Panc1 (cell line): ENCODE measurements around the gene SOX1. TPM values are rescaled to one million over a fixed set of nuclear protein-coding genes. Genes with fewer than 3 reads are reported as not detected.

Experiments
- ATAC-seq: fragments of 200-7000 bp; cut with Tn5 transposase; 2 replicates; pipeline ENCODE4 v1.9.1; 2020; ENCODE audit warnings: mild to moderate bottlenecking, moderate library complexity
- BruUV-seq: library from RNA; stranded (reverse); fragments of 400-500 nt; replicated peaks from 2 replicates; lab custom pipeline; 2021; lab: Mats Ljungman, UMichigan
- CTCF ChIA-PET: fragments of 300-600 bp; sonication (Branson Sonifier 250); formaldehyde crosslinking; loops from one replicate; lab custom pipeline; 2022; ENCODE audit warnings: antibody characterized with exemption; lab: Charles Lee
- POLR2A ChIA-PET: fragments of 300-600 bp; sonication (Branson Sonifier 250); formaldehyde crosslinking; loops from one replicate; lab custom pipeline; 2022; ENCODE audit warnings: antibody characterized with exemption; lab: Charles Lee
- DNase-seq: peaks from one replicate; pipeline ENCODE4 v3.0.0-alpha.2; 2010; ENCODE audit warnings: low read depth, low spot score
- H3K27ac ChIP-seq: 2 replicates; pipeline ENCODE4 v1.5.1; 2011; ENCODE audit warnings: mild to moderate bottlenecking, low read length, inconsistent platforms
- H3K27me3 ChIP-seq: fragments of 200-500 bp; sonication (Bioruptor generic); 2 replicates; pipeline ENCODE4 v1.6.0; 2014; ENCODE audit warnings: low read length, inconsistent platforms; ENCODE audit not compliant: control insufficient read depth, insufficient read depth
- H3K36me3 ChIP-seq: fragments of 200-500 bp; sonication (Bioruptor generic); 2 replicates; pipeline ENCODE4 v1.5.1; 2014; ENCODE audit warnings: inconsistent platforms, mild to moderate bottlenecking, low read length, moderate library complexity; ENCODE audit not compliant: control insufficient read depth, insufficient read depth
- H3K4me1 ChIP-seq: 2 replicates; pipeline ENCODE4 v1.5.1; 2011; ENCODE audit warnings: inconsistent platforms, mild to moderate bottlenecking, low read length, moderate library complexity; ENCODE audit not compliant: control insufficient read depth, insufficient read depth
- H3K4me3 ChIP-seq, 2 experiments: 2 replicates each; pipeline ENCODE4 v1.5.1; 2011 to 2012; ENCODE audit warnings: low read depth in 2 of 2, low read length in 2 of 2, mild to moderate bottlenecking in 2 of 2, inconsistent platforms in 1 of 2, moderate library complexity in 1 of 2
- H3K9me3 ChIP-seq: fragments of 200-500 bp; sonication (Bioruptor generic); 2 replicates; pipeline ENCODE4 v1.5.1; 2014; ENCODE audit warnings: low read depth, mild to moderate bottlenecking, inconsistent platforms, low read length, moderate library complexity; ENCODE audit not compliant: control insufficient read depth, insufficient read depth
- CTCF ChIP-seq: fragments of 450-650 bp; IDR thresholded peaks from 2 replicates; pipeline ENCODE4 v1.5.1; 2017; ENCODE audit warnings: mild to moderate bottlenecking
- POLR2AphosphoS5 ChIP-seq: IDR thresholded peaks from 2 replicates; pipeline ENCODE4 v1.6.1; 2012; ENCODE audit warnings: mild to moderate bottlenecking, low read depth, low read length, moderate library complexity
- SIN3A ChIP-seq: IDR thresholded peaks from 2 replicates; pipeline ENCODE4 v1.6.1; 2012; ENCODE audit warnings: low read depth, mild to moderate bottlenecking, low read length, moderate library complexity, borderline replicate concordance; ENCODE audit not compliant: insufficient read depth
- TCF7L2 ChIP-seq: IDR thresholded peaks from 2 replicates; pipeline ENCODE4 v1.6.1; 2011; ENCODE audit warnings: mild to moderate bottlenecking, low read depth, low read length, inconsistent platforms
- in situ Hi-C: cut with HindIII; loops from 2 replicates; pipeline ENCODE4 v1.10.0; 2016; ENCODE audit warnings: low sequenced_read_pairs, low pct_unique_long_range_greater_than_20kb
- intact Hi-C: fragments of 100-400 bp; cut with micrococcal nuclease; formaldehyde crosslinking; loops from one replicate; pipeline ENCODE4 v1.10.0; 2022; ENCODE audit not compliant: unreplicated experiment
- total RNA-seq: library from RNA; stranded (reverse); gene quantifications from one replicate; pipeline ENCODE4 v1.2.1, GENCODE V29; 2021; ENCODE audit not compliant: unreplicated experiment
- TF ChIP-seq, protein P1 (sequence below), 2 experiments: IDR thresholded peaks; 2 replicates each; pipeline ENCODE4 v1.6.1; 2011 to 2012; ENCODE audit warnings: low read depth in 2 of 2, control low read depth in 1 of 2, low read length in 1 of 2, mild to moderate bottlenecking in 1 of 2, moderate library complexity in 1 of 2; ENCODE audit not compliant: insufficient read depth in 1 of 2

SOX1 gene
- total RNA-seq, 1 experiment from 2014 or later = not detected

DNA sequence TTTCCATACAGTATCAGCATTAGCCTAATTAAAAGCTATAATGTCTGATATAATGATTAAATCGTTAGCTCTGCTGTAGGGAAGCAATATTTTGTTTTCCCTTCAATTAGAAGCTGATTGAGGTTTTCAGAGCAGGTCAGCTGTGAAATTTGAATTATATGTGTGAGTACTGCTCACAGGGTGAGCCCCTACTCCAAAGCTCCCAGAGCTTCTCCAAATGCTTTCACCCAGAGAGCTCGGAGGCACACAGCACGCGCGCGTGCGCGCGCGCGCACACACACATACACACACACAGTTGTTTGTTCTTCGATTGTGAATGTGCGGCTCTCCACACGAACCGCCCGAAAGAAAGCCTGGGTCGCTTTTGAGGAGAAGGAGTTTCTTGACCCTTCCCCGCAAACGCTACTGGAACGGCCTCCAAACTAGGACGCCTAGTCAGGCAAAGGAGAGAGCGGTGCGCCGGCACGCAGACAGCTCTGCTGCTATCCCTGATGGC is 4.8 kb upstream of the SOX1 start:
- DNase-seq (no peak), ATAC-seq (no peak)
- Histone ChIP-seq H3K4me3 (no peak overlapping the region), H3K36me3 (no peaks in the 10 kb centered on the region), H3K4me1 (no peaks in the 10 kb centered on the region), H3K27me3 (no peaks in the 10 kb centered on the region), H3K9me3 (no peaks in the 10 kb centered on the region), H3K27ac (no peak overlapping the region)
- intact Hi-C loops = no loop called here
- BruUV-seq = no TSS peak
- in situ Hi-C loops = no loop called here
- CTCF ChIA-PET = no interaction called here
- TF ChIP-seq POLR2AphosphoS5 (no peak), TCF7L2 (no peak), CTCF (no peak), SIN3A (no peak)
- TF ChIP-seq, protein P1, sequence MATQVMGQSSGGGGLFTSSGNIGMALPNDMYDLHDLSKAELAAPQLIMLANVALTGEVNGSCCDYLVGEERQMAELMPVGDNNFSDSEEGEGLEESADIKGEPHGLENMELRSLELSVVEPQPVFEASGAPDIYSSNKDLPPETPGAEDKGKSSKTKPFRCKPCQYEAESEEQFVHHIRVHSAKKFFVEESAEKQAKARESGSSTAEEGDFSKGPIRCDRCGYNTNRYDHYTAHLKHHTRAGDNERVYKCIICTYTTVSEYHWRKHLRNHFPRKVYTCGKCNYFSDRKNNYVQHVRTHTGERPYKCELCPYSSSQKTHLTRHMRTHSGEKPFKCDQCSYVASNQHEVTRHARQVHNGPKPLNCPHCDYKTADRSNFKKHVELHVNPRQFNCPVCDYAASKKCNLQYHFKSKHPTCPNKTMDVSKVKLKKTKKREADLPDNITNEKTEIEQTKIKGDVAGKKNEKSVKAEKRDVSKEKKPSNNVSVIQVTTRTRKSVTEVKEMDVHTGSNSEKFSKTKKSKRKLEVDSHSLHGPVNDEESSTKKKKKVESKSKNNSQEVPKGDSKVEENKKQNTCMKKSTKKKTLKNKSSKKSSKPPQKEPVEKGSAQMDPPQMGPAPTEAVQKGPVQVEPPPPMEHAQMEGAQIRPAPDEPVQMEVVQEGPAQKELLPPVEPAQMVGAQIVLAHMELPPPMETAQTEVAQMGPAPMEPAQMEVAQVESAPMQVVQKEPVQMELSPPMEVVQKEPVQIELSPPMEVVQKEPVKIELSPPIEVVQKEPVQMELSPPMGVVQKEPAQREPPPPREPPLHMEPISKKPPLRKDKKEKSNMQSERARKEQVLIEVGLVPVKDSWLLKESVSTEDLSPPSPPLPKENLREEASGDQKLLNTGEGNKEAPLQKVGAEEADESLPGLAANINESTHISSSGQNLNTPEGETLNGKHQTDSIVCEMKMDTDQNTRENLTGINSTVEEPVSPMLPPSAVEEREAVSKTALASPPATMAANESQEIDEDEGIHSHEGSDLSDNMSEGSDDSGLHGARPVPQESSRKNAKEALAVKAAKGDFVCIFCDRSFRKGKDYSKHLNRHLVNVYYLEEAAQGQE (IDR thresholded peaks at IDR 0.05; ENCODE audit: insufficient read depth in 1 of 2, low read depth in 2 of 2, low read length in 1 of 2) = no peak
- POLR2A ChIA-PET = no interaction called here

GRCh38 chr13:112062571-112063570 is 4.1 kb upstream of the SOX1 start:
- no peak for TF ChIP-seq TCF7L2
- TF ChIP-seq, protein P1 (IDR thresholded peaks at IDR 0.05; ENCODE audit: insufficient read depth in 1 of 2, low read depth in 2 of 2, low read length in 1 of 2) = no peak
- TF ChIP-seq SIN3A = no peak
- no peak for TF ChIP-seq POLR2AphosphoS5
- TF ChIP-seq CTCF = no peak
- intact Hi-C loops = no loop called here
- Histone ChIP-seq H3K27me3 (no peaks in the 10 kb centered on the region), H3K4me3 (no peak overlapping the region), H3K9me3 (no peaks in the 10 kb centered on the region), H3K4me1 (no peaks in the 10 kb centered on the region), H3K36me3 (no peaks in the 10 kb centered on the region), H3K27ac (no peak overlapping the region)
- ChIA-PET POLR2A (no interaction called here), CTCF (no interaction called here)
- ATAC-seq (no peak), DNase-seq (no peak)
- in situ Hi-C loops = no loop called here
- no TSS peak for BruUV-seq
